ENCODE results near the gene PTTG1. TPM values are rescaled to one million over a fixed set of nuclear protein-coding genes. Genes with fewer than 3 reads are reported as not detected.

Gene PTTG1
- total and polyA plus RNA-seq, 2 of the 8 experiments (the other 6 are each of a cell fraction or from before 2014, with no cell fraction given) = 240 to 478 TPM

GRCh38 chr5:160382346-160382745 lies 39.3 kb upstream of the PTTG1 start:
- H3K36me3 ChIP-seq (ENCODE audit: control insufficient read depth in 2 of 4, insufficient read depth in 4 of 4, low read length in 3 of 4) = no peaks in the 10 kb centered on the region
- no peak overlapping the region for H4K91ac ChIP-seq (replicated peaks; ENCODE audit: insufficient read length, low read length)
- H3K27ac ChIP-seq (ENCODE audit: low read depth, low read length) = no peak overlapping the region
- no peak overlapping the region for H3K23ac ChIP-seq (ENCODE audit: insufficient read length)
- ChIA-PET POLR2A (ENCODE audit: partially characterized antibody) (no interaction called here), CTCF (ENCODE audit: partially characterized antibody) (interaction anchor here (2.0 kb wide), 1 partner anchor 11 kb away, joined by 6 read pairs; no protein-coding TSS in a partner anchor)
- no peaks in the 10 kb centered on the region for H3K79me1 ChIP-seq (ENCODE audit: low read depth, low read length)
- H3K79me2 ChIP-seq (ENCODE audit: control insufficient read depth in 1 of 2, insufficient read depth in 2 of 2, low read length in 2 of 2) = no peaks in the 10 kb centered on the region
- H3K4me3 ChIP-seq (ENCODE audit: extremely low read depth in 1 of 4, insufficient read depth in 2 of 4, low read depth in 3 of 4, low read length in 4 of 4) = no peak overlapping the region
- H3K18ac ChIP-seq (ENCODE audit: extremely low read depth, low read length) = no peak overlapping the region
- no peak overlapping the region for H3K56ac ChIP-seq (replicated peaks; ENCODE audit: insufficient read length, low read depth, low read length)
- no peak overlapping the region for H2BK120ac ChIP-seq (replicated peaks; ENCODE audit: low read depth, low read length)
- no peaks in the 10 kb centered on the region for H3K4me1 ChIP-seq (replicated peaks in 1 of 4; ENCODE audit: control insufficient read depth in 3 of 4, insufficient read depth in 4 of 4, low read length in 3 of 4)
- no peak overlapping the region for H2BK12ac ChIP-seq (ENCODE audit: low read depth, low read length)
- H3K14ac ChIP-seq (ENCODE audit: insufficient read length) = no peak overlapping the region
- no peak overlapping the region for H2AFZ ChIP-seq (ENCODE audit: low read length)
- no peaks in the 10 kb centered on the region for H4K20me1 ChIP-seq (replicated peaks in 1 of 2; ENCODE audit: control insufficient read depth in 1 of 2, insufficient read depth in 2 of 2, low read length in 2 of 2)
- H2BK20ac ChIP-seq (ENCODE audit: low read length) = no peak overlapping the region
- H2AK5ac ChIP-seq (ENCODE audit: low read depth, low read length) = no peak overlapping the region
- H3K23me2 ChIP-seq (ENCODE audit: low read depth, low read length) = no peaks in the 10 kb centered on the region
- H3K4me2 ChIP-seq (ENCODE audit: insufficient read depth in 1 of 2, low read depth in 2 of 2, low read length in 2 of 2) = no peak overlapping the region
- no peaks in the 10 kb centered on the region for H3K9me3 ChIP-seq (ENCODE audit: insufficient read depth in 2 of 2, low read depth in 1 of 2, low read length in 1 of 2)
- H3K9ac ChIP-seq (replicated peaks in 1 of 4; ENCODE audit: extremely low read depth in 1 of 4, low read depth in 3 of 4, low read length in 3 of 4) = no peak overlapping the region
- H3K27me3 ChIP-seq (replicated peaks in 1 of 4; ENCODE audit: control insufficient read depth in 3 of 4, extremely low read depth in 1 of 4, insufficient read depth in 3 of 4, low read length in 3 of 4) = peaks cover 0 to 1% (median 0%) of the 10 kb centered on the region in 4 experiments; a peak in 1 of 7 replicates
- H3K4ac ChIP-seq (replicated peaks; ENCODE audit: insufficient read length, low read depth, low read length) = no peak overlapping the region
- DNase-seq (ENCODE audit: low read depth in 1 of 2, low spot score in 2 of 2) (no peak), FAIRE-seq (no peak)
- no peak overlapping the region for H2BK15ac ChIP-seq (ENCODE audit: low read length)
- H4K5ac ChIP-seq (ENCODE audit: insufficient read length, low read depth, low read length) = no peak overlapping the region
- 83% methylated on average over 3 of the region's 3 CpGs; no CpG with 5 or more reads in 1 of the 2 experiments for WGBS, 2 experiments (ENCODE audit: extremely low coverage in 1 of 2, insufficient coverage in 1 of 2, insufficient read length in 1 of 2, insufficient replicate concordance in 2 of 2, low coverage in 1 of 2, low lambda C conversion rate in 2 of 2, missing lambda C conversion rate in 1 of 2)
- no peak overlapping the region for H2BK5ac ChIP-seq (ENCODE audit: low read depth, low read length)
- no peak overlapping the region for H4K8ac ChIP-seq (ENCODE audit: extremely low read depth, insufficient read depth, low read length)
- TF ChIP-seq HDAC6 (IDR thresholded peaks at IDR 0.05; ENCODE audit: low read depth, low read length) (no peak), TAF7 (optimal IDR thresholded peaks at IDR 0.05; ENCODE audit: borderline replicate concordance, low read depth, low read length) (no peak), SAP30 (IDR thresholded peaks at IDR 0.05; ENCODE audit: insufficient read depth, insufficient replicate concordance, low read length) (no peak), TAF1 (IDR thresholded peaks at IDR 0.05; ENCODE audit: low read depth, low read length) (no peak), MAX (IDR thresholded peaks at IDR 0.05) (no peak), EP300 (IDR thresholded peaks at IDR 0.05; ENCODE audit: borderline replicate concordance in 1 of 2, low read depth in 2 of 2, low read length in 2 of 2) (no peak), GTF2F1 (IDR thresholded peaks at IDR 0.05; ENCODE audit: borderline replicate concordance, low read depth, low read length) (no peak), SRF (IDR thresholded peaks at IDR 0.05; ENCODE audit: low read depth, low read length) (no peak), TCF12 (IDR thresholded peaks at IDR 0.05; ENCODE audit: low read depth, low read length) (no peak), CHD2 (IDR thresholded peaks at IDR 0.05; ENCODE audit: low read length) (no peak), GABPA (IDR thresholded peaks at IDR 0.05; ENCODE audit: borderline replicate concordance, insufficient read depth, low read length) (no peak)
- TF ChIP-seq, protein P1, sequence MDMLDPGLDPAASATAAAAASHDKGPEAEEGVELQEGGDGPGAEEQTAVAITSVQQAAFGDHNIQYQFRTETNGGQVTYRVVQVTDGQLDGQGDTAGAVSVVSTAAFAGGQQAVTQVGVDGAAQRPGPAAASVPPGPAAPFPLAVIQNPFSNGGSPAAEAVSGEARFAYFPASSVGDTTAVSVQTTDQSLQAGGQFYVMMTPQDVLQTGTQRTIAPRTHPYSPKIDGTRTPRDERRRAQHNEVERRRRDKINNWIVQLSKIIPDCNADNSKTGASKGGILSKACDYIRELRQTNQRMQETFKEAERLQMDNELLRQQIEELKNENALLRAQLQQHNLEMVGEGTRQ (IDR thresholded peaks at IDR 0.05; ENCODE audit: low read length) = no peak
